Ramos (cell line): ENCODE data around the gene ACSF3.
"Not testable (repeated sequence)": the region's sequence is repeated elsewhere in the genome, so short reads cannot be mapped to it uniquely, and the experiment has no call there.

Experiments used
- in situ Hi-C: fragments of 300-500 bp; cut with MboI; formaldehyde crosslinking; loops from one replicate; pipeline ENCODE4 v1.14.3; 2022; ENCODE audit warnings: low sequenced_read_pairs; ENCODE audit not compliant: unreplicated experiment

ACSF3 gene

DNA sequence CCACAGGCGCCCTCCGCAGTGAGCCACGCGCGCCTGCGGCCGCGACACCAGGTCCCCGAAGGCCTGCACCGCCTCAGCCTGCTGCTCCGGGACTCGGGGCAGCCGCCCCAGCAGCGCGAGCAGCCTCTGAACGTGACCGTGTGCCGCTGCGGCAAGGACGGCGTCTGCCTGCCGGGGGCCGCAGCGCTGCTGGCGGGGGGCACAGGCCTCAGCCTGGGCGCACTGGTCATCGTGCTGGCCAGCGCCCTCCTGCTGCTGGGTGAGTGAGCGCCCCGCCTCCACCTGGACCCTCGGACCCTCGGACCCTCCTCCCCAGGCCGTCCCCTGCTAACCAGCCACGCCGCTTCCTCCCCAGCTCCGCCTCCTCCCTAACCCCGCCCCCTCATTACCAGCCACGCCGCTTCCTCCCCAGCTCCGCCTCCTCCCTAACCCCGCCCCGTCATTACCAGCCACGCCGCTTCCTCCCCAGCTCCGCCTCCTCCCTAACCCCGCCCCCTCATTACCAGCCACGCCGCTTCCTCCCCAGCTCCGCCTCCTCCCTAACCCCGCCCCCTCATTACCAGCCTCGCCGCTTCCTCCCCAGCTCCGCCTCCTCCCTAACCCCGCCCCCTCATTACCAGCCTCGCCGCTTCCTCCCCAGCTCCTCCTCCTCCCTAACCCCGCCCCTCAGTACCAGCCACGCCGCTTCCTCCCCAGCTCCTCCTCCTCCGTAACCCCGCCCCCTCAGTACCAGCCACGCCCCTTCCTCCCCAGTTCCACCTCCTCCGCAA is 98.7 kb downstream of the ACSF3 start:
- in situ Hi-C loops: not testable (repeated sequence)

DNA sequence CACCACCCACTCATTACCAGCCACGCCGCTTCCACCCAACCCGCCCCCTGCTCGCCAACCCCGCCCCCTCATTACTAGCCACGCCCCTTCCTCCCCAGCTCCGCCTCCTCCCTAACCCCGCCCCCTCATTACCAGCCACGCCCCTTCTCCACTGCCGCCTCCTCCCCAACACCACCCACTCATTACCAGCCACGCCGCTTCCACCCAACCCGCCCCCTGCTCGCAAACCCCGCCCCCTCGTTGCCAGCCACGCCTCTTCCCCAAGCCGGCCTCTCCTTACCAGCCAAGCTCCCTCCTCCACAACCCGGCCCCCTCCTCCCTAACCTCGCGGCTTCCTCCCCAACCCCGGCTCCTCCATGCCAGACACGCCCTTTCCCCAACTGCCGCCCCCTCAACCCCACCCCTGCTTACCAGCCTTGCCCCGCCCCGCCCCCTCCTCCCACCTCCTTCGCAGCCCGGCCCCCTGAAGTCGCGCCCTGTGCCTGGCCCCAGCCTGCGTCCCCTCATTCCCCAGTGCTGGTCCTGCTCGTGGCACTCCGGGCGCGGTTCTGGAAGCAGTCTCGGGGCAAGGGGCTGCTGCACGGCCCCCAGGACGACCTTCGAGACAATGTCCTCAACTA is 99.4 kb downstream of the ACSF3 start:
- in situ Hi-C loops: no loop called here

DNA sequence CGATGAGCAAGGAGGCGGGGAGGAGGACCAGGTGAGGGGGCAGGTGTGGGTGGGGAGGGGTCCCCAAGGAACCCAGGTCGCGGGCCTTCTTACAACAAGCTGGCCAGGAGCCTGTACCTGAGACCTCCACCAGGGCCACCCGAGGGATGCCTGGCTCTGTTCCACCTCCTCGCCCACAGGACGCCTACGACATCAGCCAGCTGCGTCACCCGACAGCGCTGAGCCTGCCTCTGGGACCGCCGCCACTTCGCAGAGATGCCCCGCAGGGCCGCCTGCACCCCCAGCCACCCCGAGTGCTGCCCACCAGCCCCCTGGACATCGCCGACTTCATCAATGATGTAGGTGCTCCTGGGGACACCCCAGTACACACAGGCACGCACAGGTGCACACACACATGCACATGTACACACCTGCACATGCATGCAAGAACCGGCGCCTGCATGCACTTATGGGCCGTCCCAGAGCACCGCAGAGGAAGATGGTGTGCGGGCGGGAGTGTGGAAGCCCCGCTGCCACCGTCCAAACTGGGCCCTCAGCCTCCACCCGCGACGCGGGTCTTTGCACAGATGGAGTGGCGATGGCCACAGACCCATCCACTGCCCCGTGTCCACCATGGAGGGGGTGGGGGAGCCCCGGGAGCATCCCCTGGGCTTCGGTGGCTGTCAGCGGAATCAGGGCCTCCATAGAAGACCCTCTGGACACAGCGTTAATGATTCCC is 100.1 kb downstream of the ACSF3 start:
- in situ Hi-C loops: no loop called here

DNA sequence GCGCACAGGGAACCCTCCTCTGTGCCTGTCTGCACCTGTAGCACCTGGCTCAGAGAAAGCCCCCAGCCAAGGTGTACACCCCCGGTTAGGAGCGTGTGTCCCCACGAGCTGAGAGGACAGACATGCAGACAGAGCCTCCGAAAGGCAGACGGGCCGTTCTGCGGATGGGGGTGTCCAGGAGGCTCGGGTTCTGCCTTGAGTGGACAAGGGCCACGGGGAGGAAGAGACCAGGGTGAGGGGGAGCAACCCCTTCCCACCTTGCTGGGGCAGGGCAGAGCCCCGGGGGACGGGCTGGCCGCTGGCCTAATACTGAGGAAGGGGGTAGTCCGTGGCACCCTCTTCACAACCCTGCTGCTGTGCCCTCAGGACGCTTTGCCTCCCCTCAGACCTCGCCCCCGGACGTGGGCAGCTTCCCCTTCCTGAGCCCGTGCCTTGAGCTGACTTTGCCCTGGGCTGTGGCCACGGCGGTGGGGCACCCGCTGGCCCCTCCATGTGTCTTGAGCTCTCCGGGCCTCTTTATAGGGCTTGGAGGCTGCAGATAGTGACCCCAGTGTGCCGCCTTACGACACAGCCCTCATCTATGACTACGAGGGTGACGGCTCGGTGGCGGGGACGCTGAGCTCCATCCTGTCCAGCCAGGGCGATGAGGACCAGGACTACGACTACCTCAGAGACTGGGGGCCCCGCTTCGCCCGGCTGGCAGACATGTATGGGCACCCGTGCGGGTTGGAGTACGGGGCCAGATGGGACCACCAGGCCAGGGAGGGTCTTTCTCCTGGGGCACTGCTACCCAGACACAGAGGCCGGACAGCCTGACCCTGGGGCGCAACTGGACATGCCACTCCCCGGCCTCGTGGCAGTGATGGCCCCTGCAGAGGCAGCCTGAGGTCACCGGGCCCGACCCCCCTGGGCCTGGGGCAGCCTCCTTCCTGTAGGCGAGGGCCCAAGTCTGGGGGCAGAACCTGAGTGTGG is 101.0 kb downstream of the ACSF3 start:
- in situ Hi-C loops: no loop called here

DNA sequence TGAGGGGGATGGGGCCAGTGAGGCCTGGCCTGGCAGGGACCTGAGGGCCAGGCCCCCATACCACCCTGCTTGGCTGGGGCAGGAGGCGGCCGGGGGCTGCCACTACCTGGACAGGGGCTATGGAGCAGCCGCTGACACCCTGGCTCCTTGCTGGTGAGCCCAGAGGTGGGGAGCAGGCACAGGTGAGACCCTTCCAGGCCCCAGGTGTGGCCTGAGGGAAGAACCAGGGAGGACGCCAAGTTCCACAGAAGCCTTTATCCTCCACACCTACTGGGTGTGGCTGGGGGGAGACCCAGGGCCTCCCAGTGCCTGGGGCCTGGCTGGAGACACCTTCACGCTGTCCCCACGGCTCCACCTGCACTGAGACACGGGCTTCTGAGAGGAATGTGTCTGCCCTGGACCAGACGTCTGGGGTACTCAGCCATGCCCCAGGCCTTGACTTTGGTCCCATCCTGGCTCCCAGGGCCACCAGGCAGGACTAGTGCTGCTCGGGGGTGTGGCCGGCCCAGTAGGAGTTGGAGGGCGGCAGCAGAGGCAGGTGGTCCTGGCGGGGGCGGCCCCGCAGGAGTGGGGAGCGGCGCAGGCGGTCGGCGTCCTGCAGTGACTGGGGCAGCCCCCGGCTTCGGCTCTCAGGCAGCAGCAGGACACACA is 102.0 kb downstream of the ACSF3 start:
- in situ Hi-C loops: no loop called here

DNA sequence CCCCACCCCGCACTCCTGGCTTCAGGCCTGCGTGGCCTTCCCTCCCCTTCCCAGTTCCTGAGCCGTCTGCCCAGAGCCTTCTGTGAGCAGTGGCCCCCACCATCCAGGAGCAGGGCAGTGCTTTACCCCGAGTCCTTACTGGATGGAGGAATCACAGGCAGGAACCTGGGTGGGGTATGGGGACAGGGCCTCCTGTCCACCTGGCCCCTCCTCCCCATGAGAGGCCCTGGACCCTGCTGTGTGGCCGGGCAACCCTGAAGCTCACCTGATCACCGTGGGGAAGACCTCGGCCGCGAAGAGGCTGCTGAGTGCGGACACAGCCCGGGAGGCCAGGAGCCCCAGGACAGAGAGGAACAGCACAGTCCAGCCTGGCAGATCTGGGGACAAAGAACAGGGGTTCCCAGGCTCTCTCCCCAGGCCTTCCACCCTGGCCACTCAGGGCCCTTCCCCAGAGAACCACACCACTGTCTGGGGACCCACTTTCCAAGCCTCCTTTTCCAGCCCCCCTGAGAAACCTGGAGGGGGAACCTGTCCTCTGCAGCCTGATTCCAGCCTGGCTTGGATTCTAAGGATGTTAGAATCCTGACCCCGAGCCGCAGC is 103.5 kb downstream of the ACSF3 start:
- in situ Hi-C loops: no loop called here

DNA sequence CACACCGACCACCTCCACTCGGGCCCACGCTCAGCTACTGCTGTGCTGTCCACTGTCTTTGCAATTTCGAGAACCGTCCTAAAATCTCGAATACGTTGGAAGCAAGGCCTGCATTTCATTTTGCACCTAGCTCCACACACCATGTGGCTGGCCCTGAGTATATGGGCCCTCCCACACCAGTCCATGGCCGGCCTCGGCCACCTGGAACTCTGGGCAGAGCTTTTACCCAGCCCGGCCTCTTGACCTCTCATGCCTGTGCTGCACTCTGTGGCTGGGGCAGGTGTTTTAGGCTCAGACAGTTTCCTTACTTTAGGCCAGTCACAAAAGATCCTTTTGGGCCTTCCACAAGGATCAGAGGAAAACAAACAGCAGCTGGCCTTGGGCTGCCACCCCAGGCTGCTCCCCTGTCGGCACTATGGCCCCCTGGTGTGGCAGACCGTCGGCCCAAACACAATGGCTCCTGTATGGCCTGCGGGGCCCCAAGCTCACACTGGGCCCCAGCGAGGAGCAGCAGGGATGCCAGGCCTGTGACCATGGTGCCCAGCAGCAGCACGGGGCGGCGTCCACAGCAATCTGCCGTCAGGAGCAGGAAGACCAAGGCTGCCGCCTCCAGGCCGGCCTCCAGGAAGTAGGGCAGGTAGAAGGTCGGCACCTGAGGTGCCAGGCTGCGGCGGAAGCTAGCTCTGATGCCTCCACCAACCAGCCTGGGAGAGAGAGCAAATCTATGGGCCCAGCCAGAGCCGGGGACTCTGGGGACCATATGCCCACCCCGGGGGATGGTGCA is 104.2 kb downstream of the ACSF3 start:
- in situ Hi-C loops: no loop called here

DNA sequence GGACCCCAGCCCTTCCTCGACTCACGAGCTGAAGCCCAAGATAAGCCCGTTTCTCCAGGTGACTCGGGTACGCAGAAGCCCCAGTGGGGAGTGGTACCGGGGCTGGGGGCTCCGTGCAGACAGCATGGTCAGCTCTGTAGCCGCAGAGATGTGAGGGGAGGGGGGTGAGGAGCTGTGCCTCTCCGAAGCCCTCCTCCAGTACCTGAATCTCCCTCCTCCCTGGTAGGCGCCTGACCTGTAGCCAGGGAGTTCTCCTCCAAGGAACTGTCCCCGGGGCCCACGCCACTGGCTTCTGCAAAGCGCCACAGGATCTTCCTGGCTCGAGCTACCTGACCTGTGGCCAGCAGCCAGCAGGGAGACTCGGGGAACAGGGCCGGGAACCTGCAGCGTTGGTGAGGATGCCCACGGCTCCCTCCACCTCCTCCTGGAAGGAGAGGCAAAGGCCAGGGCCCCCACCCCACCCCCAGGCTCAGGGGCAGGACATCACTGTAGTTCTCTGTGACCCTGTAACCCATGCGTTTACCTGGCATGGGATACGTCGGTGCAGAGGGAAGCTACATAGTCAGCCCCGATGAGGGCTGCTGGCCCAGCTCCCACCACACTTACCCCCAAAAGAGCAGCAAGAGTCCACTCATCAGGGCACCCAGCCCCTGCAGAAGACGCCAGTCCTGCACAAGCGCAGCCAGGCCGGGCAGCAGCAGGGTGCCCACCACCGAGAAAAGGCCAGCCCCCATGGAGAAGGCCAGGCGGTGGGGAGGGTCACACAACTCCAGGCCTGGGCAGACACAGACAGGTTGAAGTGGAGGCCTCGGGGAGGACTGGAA is 105.0 kb downstream of the ACSF3 start:
- in situ Hi-C loops: no loop called here

DNA sequence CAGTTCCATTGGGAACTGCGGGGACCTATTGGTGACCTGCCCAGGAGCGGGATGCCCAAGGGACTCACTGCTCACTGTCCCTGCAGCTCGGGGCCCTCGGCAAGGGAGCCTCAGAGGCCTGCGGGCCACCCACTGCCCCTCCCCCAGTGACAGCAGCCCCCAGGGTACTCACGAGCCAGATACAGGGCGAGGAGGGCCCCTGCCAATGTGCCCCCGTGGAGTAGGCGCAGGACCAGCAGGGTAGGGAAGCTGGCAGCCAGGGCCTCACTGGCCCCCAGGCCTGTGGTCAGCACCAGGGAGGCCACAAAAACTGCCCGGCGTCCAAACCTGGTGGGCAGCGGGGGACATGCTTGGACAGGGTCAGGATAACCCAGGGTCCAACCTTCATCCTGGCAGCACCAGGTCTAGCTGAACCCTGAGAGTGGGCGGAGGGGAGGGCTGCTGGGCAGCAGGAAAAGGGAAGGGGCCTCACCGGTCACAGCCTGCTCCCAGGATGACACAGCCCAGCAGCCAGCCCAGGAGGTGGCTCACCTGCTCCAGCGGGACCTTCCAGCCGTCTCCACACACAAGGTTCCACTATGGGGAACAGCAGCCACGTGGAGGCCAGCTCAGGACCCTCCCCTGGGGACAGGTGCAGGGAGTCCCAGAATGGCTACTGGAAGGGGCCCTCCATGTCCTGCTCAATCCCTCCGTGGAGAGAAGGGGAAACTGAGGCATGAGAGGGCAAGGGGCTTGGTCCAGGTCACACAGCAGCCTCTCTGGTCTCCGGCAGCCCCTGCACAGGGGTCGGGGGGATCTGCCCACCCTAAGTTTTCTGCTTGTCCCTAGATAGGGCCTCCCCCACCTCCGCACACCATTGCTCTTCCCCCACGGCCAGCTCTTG is 105.8 kb downstream of the ACSF3 start:
- in situ Hi-C loops: no loop called here

DNA sequence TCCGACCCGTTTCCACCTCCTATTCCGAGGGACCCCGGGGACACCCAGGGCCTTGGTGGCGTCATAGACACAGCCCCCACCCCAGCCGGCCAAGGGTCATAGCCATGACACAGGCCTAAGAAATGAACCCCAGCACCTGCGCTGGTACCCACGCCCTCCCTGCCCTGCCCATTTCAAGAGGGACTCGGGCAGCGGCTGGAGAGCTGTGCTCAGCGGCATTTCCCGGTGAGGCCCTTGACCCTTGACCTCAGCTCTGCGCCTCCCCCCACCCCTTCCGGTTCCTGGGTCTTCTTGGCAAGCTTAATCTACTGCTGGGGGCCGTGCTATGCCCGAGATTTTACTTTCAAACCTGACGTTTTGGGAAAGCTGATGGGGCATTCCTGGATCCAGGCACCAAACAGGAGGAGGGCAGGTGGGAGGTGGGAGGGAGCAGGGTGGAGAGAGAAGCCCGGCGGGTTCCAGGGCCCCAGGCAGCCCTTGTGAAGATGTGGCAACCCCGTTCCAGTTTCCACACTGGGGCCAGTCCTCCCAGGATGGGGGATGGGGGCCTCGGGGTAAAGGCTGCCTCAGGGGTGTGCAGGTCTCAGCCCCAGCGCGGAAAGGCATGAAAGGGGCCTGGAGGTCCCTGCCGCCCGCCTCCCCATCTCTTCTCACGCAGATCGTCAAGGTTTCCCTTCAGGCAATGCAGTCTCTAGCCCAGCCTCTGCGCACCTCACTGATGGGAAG is 106.6 kb downstream of the ACSF3 start, which contains the start of gene SLC22A31:
TSS of gene SLC22A31 (minus strand) at position 414 of the 726 bp plus-strand sequence. CDS start at position 378, 36 bp downstream.
- in situ Hi-C loops: no loop called here

DNA sequence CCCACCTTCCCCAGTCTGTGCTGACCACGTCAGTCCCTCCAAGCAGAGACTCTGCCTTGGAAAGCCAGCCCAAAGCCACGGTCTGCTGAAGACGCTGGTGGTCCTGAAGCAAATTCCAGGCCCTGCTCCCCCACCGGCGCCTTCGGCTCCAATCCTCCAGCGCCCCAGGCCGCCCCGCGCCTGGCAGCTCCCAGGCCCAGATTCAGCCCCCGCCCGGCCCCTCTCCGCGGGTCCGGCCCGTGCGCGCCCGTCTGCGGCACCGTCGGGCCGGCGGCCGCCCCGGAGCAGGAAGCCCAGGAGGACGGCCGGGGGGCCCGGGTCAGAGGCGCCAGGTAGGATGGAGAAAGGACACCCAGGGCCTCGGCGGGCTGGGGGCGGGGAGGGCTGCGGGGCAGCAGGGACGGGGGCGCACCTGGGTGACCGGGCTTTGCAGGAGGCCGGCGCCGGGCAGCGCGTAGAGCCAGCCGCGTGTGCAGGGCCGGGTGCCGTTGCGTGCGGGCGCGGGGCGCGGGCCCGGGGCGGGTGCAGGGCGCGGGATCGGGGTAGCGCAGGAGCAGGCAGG is 107.3 kb downstream of the ACSF3 start:
- in situ Hi-C loops: no loop called here

DNA sequence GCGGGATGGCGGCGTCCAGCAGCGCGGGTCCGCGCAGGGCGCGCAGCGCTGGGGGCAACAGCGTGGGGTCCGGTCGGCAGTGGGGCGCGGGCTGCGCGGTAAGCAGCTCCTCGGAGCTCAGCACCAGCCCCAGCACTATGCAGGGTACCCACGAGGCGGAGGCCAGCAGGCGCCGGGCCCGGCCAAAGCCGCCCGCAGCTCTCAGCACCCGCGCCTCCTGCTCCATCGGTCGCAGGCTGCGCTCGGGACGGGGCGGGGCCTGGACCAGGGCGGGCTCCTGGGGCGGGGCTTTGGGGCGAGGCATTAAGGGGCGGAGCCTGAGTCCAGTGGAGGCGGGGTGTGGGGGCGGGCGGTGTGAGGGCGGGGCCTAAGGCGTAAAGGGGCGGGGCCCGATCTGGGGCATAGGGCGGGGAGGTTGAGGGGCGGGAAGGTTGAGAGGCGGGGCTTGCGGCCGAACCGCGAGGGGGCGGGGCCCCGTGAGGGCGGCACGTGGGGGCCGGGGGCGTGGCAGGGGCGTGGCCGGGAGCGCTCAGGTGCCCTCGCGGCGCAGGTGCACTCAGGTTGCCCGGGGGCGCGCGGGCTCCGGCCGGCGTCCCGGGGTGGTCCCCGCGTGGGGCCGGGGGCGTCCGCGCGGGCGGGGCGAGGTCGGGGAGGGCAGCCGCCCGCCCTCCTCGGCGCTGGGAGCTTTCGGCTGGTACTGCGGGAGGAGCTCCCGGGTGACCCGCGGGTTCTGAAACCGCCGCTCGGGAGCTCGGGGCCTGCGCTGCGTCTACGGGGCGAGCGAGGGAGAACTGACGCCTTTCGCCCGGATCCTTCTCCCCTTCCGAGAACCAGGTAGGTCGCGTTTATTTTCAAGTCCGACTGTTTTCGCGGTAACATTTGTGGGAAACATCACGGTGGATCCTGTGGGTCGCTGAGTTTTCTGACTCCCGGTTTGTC is 108.1 kb downstream of the ACSF3 start:
- in situ Hi-C loops: no loop called here

DNA sequence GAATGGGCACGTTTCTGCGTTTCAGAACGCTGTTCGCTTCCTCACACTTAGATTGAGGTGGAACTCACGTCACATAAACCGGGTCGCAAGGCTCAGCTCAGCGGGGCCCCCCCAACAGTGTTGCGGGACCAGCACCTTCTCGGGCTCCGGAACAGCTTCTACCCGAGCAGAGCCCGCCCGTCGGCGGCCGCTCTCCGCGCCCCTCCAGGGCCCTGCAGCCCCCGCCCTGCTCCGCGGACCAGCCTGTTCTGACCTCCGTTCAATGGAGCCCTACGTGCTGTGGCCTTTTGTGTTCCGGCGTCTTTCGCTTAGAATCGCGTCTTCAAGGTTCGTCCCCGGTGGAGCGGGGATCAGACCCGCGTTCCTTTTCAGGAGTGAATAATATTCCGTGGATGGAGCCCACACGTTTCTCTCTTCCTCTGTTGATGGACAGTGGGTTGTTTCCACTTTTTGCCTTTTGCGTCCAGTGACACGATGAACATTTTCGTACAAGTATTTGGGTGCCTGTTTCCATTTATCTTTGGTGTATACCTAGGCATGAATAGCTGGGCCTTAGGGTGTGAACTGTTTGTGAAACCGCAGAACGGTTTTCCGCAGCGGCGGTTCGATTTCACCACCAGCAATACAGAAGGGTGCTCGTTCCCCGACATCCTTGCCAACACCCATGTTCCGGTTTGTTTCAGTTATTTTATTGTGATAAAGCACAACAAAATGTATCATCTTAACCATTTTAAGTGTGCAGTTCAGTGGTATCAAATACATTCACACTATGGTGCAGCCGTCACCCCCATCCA is 109.0 kb downstream of the ACSF3 start:
- in situ Hi-C loops: no loop called here
